Measurements from ENCODE around the gene SYNJ2. TPM values are rescaled to one million over a fixed set of nuclear protein-coding genes. Genes with fewer than 3 reads are reported as not detected.

Gene SYNJ2
- total and polyA plus RNA-seq, 7 donors: 2.6 to 30.2 (median 6.1) TPM

- 73 to 82% (median 76%) methylated on average over 15 of the region's 15 CpGs for WGBS, 3 donors
- intact Hi-C loops (cut with DNase I): no loop called here
- H3K9me3 ChIP-seq: no peaks in the 10 kb centered on the region
- H3K4me3 ChIP-seq: no peak overlapping the region
- TF ChIP-seq CTCF (IDR thresholded peaks at IDR 0.05): no peak
- peak in 2 of 4 donors; percentile 2 to 4 for ATAC-seq
- no peaks in the 10 kb centered on the region for H3K36me3 ChIP-seq (ENCODE audit: insufficient read depth in 1 of 2, low read depth in 1 of 2)
- H3K27ac ChIP-seq: peak overlapping the region; percentile 58
- no peak for DNase-seq
- no peaks in the 10 kb centered on the region for H3K27me3 ChIP-seq (ENCODE audit: insufficient read depth in 3 of 3, low read length in 2 of 3)
- H3K4me1 ChIP-seq: peaks cover 29% of the 10 kb centered on the region
These were observed 8.8 kb downstream of the SYNJ2 start for GRCh38 chr6:157990321-157991066.

- ATAC-seq: no peak
These were observed 9.4 kb downstream of the SYNJ2 start for GRCh38 chr6:157991067-157991432.

GRCh38 chr6:157993076-157993475 is 11.4 kb downstream of the SYNJ2 start:
- 63 to 70% (median 67%) methylated on average over 3 of the region's 3 CpGs for WGBS, 3 donors
- H3K36me3 ChIP-seq (ENCODE audit: insufficient read depth in 1 of 2, low read depth in 1 of 2): no peaks in the 10 kb centered on the region
- no peaks in the 10 kb centered on the region for H3K27me3 ChIP-seq (ENCODE audit: insufficient read depth in 3 of 3, low read length in 2 of 3)
- DNase-seq (no peak), ATAC-seq (no peak)
- TF ChIP-seq CTCF (IDR thresholded peaks at IDR 0.05): no peak
- H3K9me3 ChIP-seq: no peaks in the 10 kb centered on the region
- intact Hi-C loops (cut with DNase I): no loop called here
- H3K27ac ChIP-seq: no peak overlapping the region
- H3K4me3 ChIP-seq: no peak overlapping the region
- H3K4me1 ChIP-seq: peaks cover 25% of the 10 kb centered on the region

More at GRCh38 chr6:157991067-157991432, 9.4 kb downstream of the SYNJ2 start:
- intact Hi-C loops (cut with DNase I): no loop called here
- TF ChIP-seq CTCF (IDR thresholded peaks at IDR 0.05): no peak
- no peaks in the 10 kb centered on the region for H3K9me3 ChIP-seq
- H3K27me3 ChIP-seq (ENCODE audit: insufficient read depth in 3 of 3, low read length in 2 of 3): no peaks in the 10 kb centered on the region
- no peaks in the 10 kb centered on the region for H3K36me3 ChIP-seq (ENCODE audit: insufficient read depth in 1 of 2, low read depth in 1 of 2)
- no peak overlapping the region for H3K27ac ChIP-seq
- no peak for DNase-seq
- H3K4me3 ChIP-seq: no peak overlapping the region
- WGBS, 3 donors: 94 to 96% (median 95%) methylated on average over 11 of the region's 11 CpGs
- peaks cover 29% of the 10 kb centered on the region for H3K4me1 ChIP-seq

GRCh38 chr6:157994125-157994795 is 12.6 kb downstream of the SYNJ2 start:
- H3K27me3 ChIP-seq (ENCODE audit: insufficient read depth in 3 of 3, low read length in 2 of 3): no peaks in the 10 kb centered on the region
- intact Hi-C loops (cut with DNase I): no loop called here
- 77 to 78% (median 78%) methylated on average over 7 of the region's 7 CpGs for WGBS, 3 donors
- TF ChIP-seq CTCF (IDR thresholded peaks at IDR 0.05): no peak
- no peak overlapping the region for H3K4me3 ChIP-seq
- H3K27ac ChIP-seq: no peak overlapping the region
- peaks cover 18% of the 10 kb centered on the region for H3K4me1 ChIP-seq
- ATAC-seq: peak; percentile 42 to 69 (median 56)
- H3K36me3 ChIP-seq (ENCODE audit: insufficient read depth in 1 of 2, low read depth in 1 of 2): no peaks in the 10 kb centered on the region
- no peak for DNase-seq
- no peaks in the 10 kb centered on the region for H3K9me3 ChIP-seq
